GM19452 (cell line): Measurements from ENCODE around the gene NOM1.
"Not testable (repeated sequence)": the region's sequence is repeated elsewhere in the genome, so short reads cannot be mapped to it uniquely, and the experiment has no call there.

Source experiments
- ATAC-seq: cut with Tn5 transposase; IDR thresholded peaks from one replicate; pipeline ENCODE4 v1.9.1; 2021; ENCODE audit not compliant: unreplicated experiment

NOM1 gene, protein sequence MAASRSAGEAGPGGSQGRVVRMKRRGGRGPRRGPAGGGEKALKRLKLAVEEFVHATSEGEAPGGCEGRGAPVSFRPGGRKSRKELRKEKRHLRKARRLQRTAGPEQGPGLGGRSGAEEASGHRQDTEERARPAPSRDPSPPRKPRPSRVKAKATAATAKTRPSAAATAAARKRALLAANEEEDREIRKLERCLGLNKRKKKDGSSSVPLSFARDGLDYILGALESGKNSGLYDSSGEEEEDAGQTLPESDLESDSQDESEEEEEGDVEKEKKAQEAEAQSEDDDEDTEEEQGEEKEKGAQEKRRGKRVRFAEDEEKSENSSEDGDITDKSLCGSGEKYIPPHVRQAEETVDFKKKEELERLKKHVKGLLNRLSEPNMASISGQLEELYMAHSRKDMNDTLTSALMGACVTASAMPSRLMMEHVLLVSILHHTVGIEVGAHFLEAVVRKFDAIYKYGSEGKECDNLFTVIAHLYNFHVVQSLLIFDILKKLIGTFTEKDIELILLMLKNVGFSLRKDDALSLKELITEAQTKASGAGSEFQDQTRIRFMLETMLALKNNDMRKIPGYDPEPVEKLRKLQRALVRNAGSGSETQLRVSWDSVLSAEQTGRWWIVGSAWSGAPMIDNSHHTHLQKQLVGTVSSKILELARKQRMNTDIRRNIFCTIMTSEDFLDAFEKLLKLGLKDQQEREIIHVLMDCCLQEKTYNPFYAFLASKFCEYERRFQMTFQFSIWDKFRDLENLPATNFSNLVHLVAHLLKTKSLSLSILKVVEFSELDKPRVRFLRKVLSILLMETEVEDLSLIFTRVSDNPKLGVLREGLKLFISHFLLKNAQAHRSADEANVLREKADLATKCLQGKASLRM

GRCh38 chr7:156949541-156950380, at the start of gene NOM1:
TSS of gene NOM1 (plus strand) at chr7:156949712. CDS start at chr7:156949738, 26 bp downstream.
- ATAC-seq: peak; percentile 91

GRCh38 chr7:156900093-156900492, 49.4 kb upstream of the NOM1 start:
- not testable (repeated sequence) for ATAC-seq

- ATAC-seq: no peak
Measured at GRCh38 chr7:156903232-156903909, 46.1 kb upstream of the NOM1 start.

- ATAC-seq: no peak
Measured at GRCh38 chr7:156906200-156906649, 43.3 kb upstream of the NOM1 start.

DNA sequence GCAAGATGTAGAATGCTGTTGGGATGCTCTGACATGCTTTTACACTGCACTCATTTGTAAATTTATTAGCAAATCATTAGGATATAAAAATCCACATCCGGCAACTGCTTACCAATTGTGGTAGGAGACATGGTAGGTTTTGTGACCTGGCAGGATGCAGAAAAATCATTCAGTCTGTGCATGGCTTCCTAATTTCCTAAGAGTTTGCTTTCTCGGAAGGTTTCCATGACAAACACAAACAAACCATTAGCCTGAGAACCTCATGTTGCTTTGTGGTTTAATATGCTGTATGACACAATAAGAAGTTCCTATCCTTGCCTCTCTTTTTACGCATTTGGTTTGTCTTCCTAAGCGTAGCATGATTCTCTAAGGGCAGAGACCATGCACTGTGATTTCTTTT, 41.9 kb upstream of the NOM1 start:
- no peak for ATAC-seq

DNA sequence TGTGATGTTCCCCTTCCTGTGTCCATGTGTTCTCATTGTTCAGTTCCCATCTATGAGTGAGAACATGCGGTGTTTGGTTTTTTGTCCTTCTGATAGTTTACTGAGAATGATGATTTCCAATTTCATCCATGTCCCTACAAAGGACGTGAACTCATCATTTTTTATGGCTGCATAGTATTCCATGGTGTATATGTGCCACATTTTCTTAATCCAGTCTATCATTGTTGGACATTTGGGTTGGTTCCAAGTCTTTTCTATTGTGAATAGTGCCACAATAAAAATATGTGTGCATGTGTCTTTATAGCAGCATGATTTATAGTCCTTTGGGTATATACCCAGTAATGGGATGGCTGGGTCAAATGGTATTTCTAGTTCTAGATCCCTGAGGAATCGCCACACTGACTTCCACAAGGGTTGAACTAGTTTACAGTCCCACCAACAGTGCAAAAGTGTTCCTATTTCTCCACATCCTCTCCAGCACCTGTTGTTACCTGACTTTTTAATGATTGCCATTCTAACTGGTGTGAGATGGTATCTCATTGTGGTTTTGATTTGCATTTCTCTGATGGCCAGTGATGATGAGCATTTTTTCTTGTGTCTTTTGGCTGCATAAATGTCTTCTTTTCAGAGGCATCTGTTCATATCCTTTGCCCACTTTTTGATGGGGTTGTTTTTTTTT, 39.8 kb upstream of the NOM1 start:
- not testable (repeated sequence) for ATAC-seq

DNA sequence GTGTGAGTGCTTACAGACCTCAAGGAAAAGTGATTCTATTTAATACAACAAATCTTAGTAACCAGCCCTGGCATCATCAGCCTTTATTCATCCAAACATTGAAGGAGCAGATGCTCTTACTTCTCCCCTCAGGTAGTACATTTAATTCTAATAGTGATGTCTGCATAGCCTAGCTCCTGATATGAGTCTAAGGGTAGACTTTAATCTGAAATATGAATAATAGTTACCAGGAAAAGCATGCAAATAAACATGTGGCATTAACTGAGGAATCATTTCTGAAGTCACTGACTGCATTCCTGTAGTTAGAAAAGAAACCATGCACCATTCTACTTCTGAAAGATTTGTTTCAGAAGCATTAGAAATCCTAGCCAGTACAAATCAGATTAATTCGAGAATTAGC, 30.9 kb upstream of the NOM1 start:
- ATAC-seq: peak; percentile 47

DNA sequence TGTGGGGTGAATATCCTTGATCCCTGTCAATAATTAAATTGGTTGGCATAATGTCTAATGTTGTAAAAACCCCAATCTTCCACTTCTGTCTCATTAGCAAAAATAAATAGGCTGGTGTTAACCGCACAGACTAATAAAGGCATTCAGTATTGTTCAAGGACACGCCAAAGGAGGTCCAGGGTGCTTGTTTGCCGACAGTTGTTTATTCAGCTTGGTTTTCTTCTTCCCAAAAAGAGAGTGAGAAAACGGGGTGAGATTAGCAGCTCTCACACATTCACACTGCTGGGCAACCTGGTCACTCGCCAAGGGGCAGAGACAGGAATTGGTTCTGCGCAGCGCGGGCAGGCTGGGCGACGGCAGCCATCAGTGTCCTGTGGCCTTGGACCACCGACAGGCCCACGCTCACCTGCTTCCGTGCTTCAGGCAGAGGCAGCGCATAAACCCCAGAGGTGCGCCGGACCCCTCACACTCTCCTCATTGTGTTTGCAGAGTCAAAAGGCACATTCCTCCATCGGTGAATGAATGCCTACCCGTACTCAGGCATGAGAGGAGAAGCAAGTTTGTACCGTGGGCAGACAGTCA, 30.3 kb upstream of the NOM1 start:
- peak; percentile 38 for ATAC-seq

DNA sequence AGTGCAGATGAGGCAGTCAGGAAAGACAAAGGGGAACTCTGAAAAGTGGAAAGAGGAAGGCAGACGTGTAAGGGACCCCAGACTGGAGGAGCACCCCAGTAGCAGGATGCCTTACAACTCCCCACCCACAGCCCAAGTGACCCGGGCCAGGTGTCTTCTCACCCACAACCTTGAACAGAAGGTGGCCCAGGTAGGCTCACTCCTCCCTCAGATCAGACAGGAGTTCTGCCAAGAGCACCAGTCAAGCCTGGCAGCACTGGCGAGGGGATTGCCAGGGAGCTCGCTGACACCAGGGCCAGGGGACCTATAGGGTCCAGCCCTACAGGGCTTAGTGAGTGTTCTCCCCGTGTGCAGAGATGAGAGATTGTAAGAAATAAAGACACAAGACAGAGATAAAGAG, 29.4 kb upstream of the NOM1 start:
- ATAC-seq: no peak

- not testable (repeated sequence) for ATAC-seq
Measured at GRCh38 chr7:156920487-156921373, 28.8 kb upstream of the NOM1 start.

DNA sequence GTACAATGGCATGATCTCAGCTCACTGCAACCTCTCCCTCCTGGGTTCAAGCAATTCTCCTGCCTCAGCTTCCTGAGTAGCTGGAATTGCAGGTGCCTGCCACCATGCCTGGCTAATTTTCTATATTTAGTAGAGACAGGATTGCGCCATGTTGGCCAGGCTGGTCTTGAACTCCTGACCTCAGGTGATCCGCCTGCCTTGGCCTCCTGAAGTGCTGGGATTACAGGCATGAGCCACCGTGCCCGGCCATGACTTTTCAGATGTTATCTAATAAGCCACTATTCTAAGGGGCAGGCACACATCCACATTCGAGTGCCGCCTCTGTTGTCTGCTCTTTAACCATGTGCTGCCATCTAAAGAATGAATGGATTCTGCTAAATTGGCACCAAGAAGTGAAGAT, 27.2 kb upstream of the NOM1 start:
- ATAC-seq: not testable (repeated sequence)

GRCh38 chr7:156925821-156926220, 23.7 kb upstream of the NOM1 start:
- not testable (repeated sequence) for ATAC-seq

DNA sequence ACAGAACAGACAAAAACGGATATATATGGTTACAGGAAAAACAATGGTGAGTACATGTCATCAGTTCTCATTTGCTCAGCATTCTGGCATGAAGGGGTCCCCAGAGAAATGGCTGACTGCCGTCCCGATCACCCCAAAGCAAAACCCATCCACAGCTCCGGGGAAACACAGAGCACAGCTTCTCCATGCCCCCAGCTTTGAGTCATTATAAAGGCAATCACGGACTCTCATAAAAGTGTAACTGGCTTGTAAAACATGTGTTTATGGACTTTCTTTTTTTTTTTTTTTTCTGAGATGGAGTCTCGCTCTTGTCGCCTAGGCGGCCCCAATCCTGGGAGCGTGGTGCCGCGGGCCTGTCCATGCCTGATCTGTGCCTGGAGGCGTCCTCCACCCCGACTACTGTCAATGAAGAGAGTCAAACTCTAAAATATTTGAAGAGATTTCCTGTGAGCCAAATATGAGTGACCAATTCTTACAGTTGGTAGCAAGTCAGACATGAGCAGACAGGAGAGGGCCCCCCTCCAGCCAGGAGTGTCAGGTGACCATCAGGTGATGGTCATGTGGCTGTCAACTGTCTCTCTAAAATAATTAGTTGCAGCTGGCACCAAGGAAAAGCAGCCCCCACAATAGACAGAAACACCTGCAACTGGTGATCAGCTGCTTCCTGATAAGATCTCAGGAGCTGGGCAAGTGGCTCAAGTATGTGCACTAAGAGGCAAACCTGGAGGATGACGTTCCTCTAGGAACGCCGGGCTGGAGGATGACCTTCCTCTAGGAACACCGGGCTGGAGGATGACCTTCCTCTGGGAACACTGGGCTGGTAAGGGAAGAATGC, 21.7 kb upstream of the NOM1 start:
- no peak for ATAC-seq

DNA sequence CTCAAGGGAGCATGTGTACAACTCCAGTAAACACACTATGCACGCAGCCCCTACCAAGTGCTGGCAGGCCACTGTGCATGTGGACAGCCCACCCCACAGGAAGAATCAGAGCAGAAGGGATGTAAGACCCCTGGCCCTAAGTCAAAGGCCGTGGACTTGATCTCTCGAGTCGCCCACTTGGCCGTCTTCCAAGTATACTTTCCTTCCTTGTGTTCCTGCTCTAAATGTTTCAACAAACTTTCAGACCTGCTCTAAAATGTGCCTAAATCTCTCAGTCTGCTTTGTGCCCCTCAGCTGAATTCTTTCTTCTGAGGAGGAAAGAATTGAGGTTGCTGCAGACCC, 21.1 kb upstream of the NOM1 start:
- ATAC-seq: no peak

DNA sequence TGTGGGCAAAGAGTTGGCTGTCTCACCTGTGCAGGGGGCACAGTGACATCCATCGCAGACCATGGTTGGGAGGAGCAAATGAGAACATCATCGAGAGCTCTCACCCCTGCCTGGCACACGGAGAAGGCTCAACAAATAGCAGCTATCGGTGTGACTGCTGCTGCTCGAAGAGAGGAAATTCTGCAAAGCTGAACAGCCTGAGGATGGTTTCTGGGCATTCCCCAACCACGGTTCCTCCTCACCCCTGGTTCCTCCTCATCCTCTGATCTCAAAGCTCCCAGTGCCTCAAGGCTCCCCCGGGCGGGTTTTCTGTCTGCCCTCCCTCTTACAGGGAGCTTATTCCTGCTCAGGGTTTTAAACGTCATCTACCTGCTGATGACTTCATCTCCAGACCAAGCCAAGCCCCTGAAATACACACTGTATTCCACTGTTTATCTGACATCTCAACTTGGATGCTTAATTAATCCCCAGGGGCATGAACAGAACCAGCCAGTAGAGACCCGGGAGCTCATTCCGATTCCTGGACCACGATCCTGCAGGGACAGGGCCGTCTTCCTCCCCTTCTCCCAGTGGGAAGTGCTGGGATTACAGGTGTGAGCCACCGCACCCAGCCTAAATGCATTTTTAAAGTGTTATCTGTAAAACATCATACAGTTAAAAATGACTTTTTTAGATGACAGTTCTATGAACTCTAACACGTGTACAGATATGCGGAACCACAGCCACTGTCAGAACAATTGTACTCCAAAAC, 19.5 kb upstream of the NOM1 start:
- no peak for ATAC-seq

GRCh38 chr7:156932006-156932405, 17.5 kb upstream of the NOM1 start:
- no peak for ATAC-seq

GRCh38 chr7:156935250-156935649, 14.3 kb upstream of the NOM1 start:
- no peak for ATAC-seq
